ACC112 (cell line): Measurements from ENCODE around the gene TPP2.

ENCODE experiments used
- H2AFZ ChIP-seq: fragments of 200-600 bp; sonication (generic); one replicate; pipeline ENCODE4 v1.6.0; 2017; ENCODE audit warnings: antibody characterized with exemption, low read length; ENCODE audit not compliant: unreplicated experiment
- H3K27ac ChIP-seq: fragments of 200-600 bp; sonication (generic); 2 replicates; pipeline ENCODE4 v1.5.1; 2014; ENCODE audit warnings: low read depth, mild to moderate bottlenecking, antibody characterized with exemption, low read length, moderate library complexity
- H3K27me3 ChIP-seq: fragments of 200-600 bp; sonication (generic); 2 replicates; pipeline ENCODE4 v1.6.1; 2014; ENCODE audit warnings: mild to moderate bottlenecking, antibody characterized with exemption, low read length, moderate library complexity, mixed read lengths; ENCODE audit not compliant: insufficient read depth
- H3K36me3 ChIP-seq: fragments of 200-600 bp; sonication (generic); 2 replicates; pipeline ENCODE4 v1.6.1; 2016; ENCODE audit warnings: mild to moderate bottlenecking, antibody characterized with exemption, low read length, moderate library complexity, mixed read lengths; ENCODE audit not compliant: insufficient read depth
- H3K4me1 ChIP-seq: fragments of 200-600 bp; sonication (generic); one replicate; pipeline ENCODE4 v1.6.1; 2016; ENCODE audit warnings: low read length, mixed read lengths; ENCODE audit not compliant: insufficient read depth, unreplicated experiment, control insufficient read depth
- H3K4me3 ChIP-seq: fragments of 200-600 bp; sonication (generic); 2 replicates; pipeline ENCODE4 v1.5.1; 2014; ENCODE audit warnings: mild to moderate bottlenecking, low read depth, low read length
- H3K79me2 ChIP-seq: fragments of 200-600 bp; sonication (generic); one replicate; pipeline ENCODE4 v1.6.0; 2016; ENCODE audit warnings: low read length; ENCODE audit not compliant: control insufficient read depth, unreplicated experiment, insufficient read depth

The TPP2 gene

GRCh38 chr13:102617697-102618350, 21.0 kb downstream of the TPP2 start:
- no peak overlapping the region for H3K27ac ChIP-seq
- H3K79me2 ChIP-seq, result peaks cover 4% of the 10 kb centered on the region
- peaks cover 27% of the 10 kb centered on the region for H3K36me3 ChIP-seq
- H2AFZ ChIP-seq, result no peak overlapping the region
- H3K27me3 ChIP-seq, result no peaks in the 10 kb centered on the region
- H3K4me1 ChIP-seq, result no peaks in the 10 kb centered on the region
- H3K4me3 ChIP-seq, result no peak overlapping the region

- Histone ChIP-seq H3K79me2 (no peaks in the 10 kb centered on the region), H3K27ac (no peak overlapping the region), H3K36me3 (peaks cover 23% of the 10 kb centered on the region), H3K4me3 (no peak overlapping the region), H3K27me3 (no peaks in the 10 kb centered on the region), H3K4me1 (no peaks in the 10 kb centered on the region), H2AFZ (no peak overlapping the region)
These were observed 23.7 kb downstream of the TPP2 start for GRCh38 chr13:102620516-102620915.

- H3K36me3 ChIP-seq, result peaks cover 21% of the 10 kb centered on the region
These were observed 30.1 kb downstream of the TPP2 start for GRCh38 chr13:102626928-102627327.

GRCh38 chr13:102628559-102628958, 31.8 kb downstream of the TPP2 start:
- peaks cover 17% of the 10 kb centered on the region for H3K36me3 ChIP-seq
- no peaks in the 10 kb centered on the region for H3K79me2 ChIP-seq
- H3K4me1 ChIP-seq, result no peaks in the 10 kb centered on the region
- no peak overlapping the region for H3K4me3 ChIP-seq
- no peak overlapping the region for H3K27ac ChIP-seq
- H3K27me3 ChIP-seq, result no peaks in the 10 kb centered on the region
- no peak overlapping the region for H2AFZ ChIP-seq

More at GRCh38 chr13:102626928-102627327, 30.1 kb downstream of the TPP2 start:
- Histone ChIP-seq H2AFZ (no peak overlapping the region), H3K4me1 (no peaks in the 10 kb centered on the region), H3K4me3 (no peak overlapping the region), H3K79me2 (no peaks in the 10 kb centered on the region), H3K27me3 (no peaks in the 10 kb centered on the region), H3K27ac (no peak overlapping the region)

GRCh38 chr13:102631198-102631597, 34.4 kb downstream of the TPP2 start:
- Histone ChIP-seq H3K79me2 (no peaks in the 10 kb centered on the region), H3K27me3 (no peaks in the 10 kb centered on the region), H3K36me3 (peaks cover 29% of the 10 kb centered on the region)

GRCh38 chr13:102638741-102639140, 42.0 kb downstream of the TPP2 start:
- no peaks in the 10 kb centered on the region for H3K4me1 ChIP-seq
- no peak overlapping the region for H3K4me3 ChIP-seq
- H3K79me2 ChIP-seq, result no peaks in the 10 kb centered on the region
- H3K27me3 ChIP-seq, result no peaks in the 10 kb centered on the region
- H3K27ac ChIP-seq, result no peak overlapping the region
- no peak overlapping the region for H2AFZ ChIP-seq
- H3K36me3 ChIP-seq, result peaks cover 20% of the 10 kb centered on the region

More at GRCh38 chr13:102631198-102631597, 34.4 kb downstream of the TPP2 start:
- Histone ChIP-seq H3K27ac (no peak overlapping the region), H2AFZ (no peak overlapping the region), H3K4me3 (no peak overlapping the region), H3K4me1 (no peaks in the 10 kb centered on the region)

GRCh38 chr13:102642029-102642428, 45.2 kb downstream of the TPP2 start:
- no peak overlapping the region for H3K27ac ChIP-seq
- H3K27me3 ChIP-seq, result no peaks in the 10 kb centered on the region
- H2AFZ ChIP-seq, result no peak overlapping the region

GRCh38 chr13:102642475-102642874, 45.7 kb downstream of the TPP2 start:
- no peak overlapping the region for H2AFZ ChIP-seq
- H3K79me2 ChIP-seq, result no peaks in the 10 kb centered on the region
- no peak overlapping the region for H3K27ac ChIP-seq
- H3K27me3 ChIP-seq, result no peaks in the 10 kb centered on the region
- H3K36me3 ChIP-seq, result peaks cover 17% of the 10 kb centered on the region; the same call in 1 of the 2 replicates
- H3K4me3 ChIP-seq, result no peak overlapping the region
- no peaks in the 10 kb centered on the region for H3K4me1 ChIP-seq

More at GRCh38 chr13:102642029-102642428, 45.2 kb downstream of the TPP2 start:
- Histone ChIP-seq H3K4me1 (no peaks in the 10 kb centered on the region), H3K36me3 (peaks cover 17% of the 10 kb centered on the region; the same call in 1 of the 2 replicates), H3K79me2 (no peaks in the 10 kb centered on the region), H3K4me3 (no peak overlapping the region)

GRCh38 chr13:102643656-102644055, 46.9 kb downstream of the TPP2 start:
- peaks cover 12% of the 10 kb centered on the region; the same call in 1 of the 2 replicates for H3K36me3 ChIP-seq
- H3K4me1 ChIP-seq, result no peaks in the 10 kb centered on the region
- H3K79me2 ChIP-seq, result no peaks in the 10 kb centered on the region
- H3K27me3 ChIP-seq, result no peaks in the 10 kb centered on the region
- no peak overlapping the region for H2AFZ ChIP-seq
- H3K4me3 ChIP-seq, result no peak overlapping the region
- no peak overlapping the region for H3K27ac ChIP-seq

GRCh38 chr13:102645701-102646100, 48.9 kb downstream of the TPP2 start:
- Histone ChIP-seq H3K36me3 (peaks cover 17% of the 10 kb centered on the region), H3K4me3 (no peak overlapping the region), H3K79me2 (no peaks in the 10 kb centered on the region), H2AFZ (no peak overlapping the region), H3K27ac (no peak overlapping the region), H3K4me1 (no peaks in the 10 kb centered on the region), H3K27me3 (no peaks in the 10 kb centered on the region)

- Histone ChIP-seq H3K36me3 (peaks cover 17% of the 10 kb centered on the region), H3K27ac (no peak overlapping the region)
These were observed 51.3 kb downstream of the TPP2 start for GRCh38 chr13:102648046-102648445.

More at GRCh38 chr13:102648046-102648445, 51.3 kb downstream of the TPP2 start:
- no peak overlapping the region for H2AFZ ChIP-seq
- H3K27me3 ChIP-seq, result no peaks in the 10 kb centered on the region
- H3K79me2 ChIP-seq, result no peaks in the 10 kb centered on the region
- H3K4me1 ChIP-seq, result peaks cover 12% of the 10 kb centered on the region
- no peak overlapping the region for H3K4me3 ChIP-seq
